ENCODE measurements around the gene MYO3A.
"Not testable (repeated sequence)": the region's sequence is repeated elsewhere in the genome, so short reads cannot be mapped to it uniquely, and the experiment has no call there.

MYO3A gene

GRCh38 chr10:25989951-25990350 lies 55.9 kb downstream of the MYO3A start:
- no peak for DNase-seq

GRCh38 chr10:25999295-25999981 lies 65.4 kb downstream of the MYO3A start:
- DNase-seq = no peak

GRCh38 chr10:26000971-26001370 lies 66.9 kb downstream of the MYO3A start:
- DNase-seq = no peak

- not testable (repeated sequence) for DNase-seq
Measured at GRCh38 chr10:26002466-26002865, 68.4 kb downstream of the MYO3A start.

GRCh38 chr10:26015092-26015491 lies 81.1 kb downstream of the MYO3A start:
- DNase-seq = no peak

GRCh38 chr10:26022831-26023230 lies 88.8 kb downstream of the MYO3A start:
- DNase-seq = no peak

GRCh38 chr10:26024303-26024702 lies 90.3 kb downstream of the MYO3A start:
- no peak for DNase-seq

GRCh38 chr10:26025523-26025922 lies 91.5 kb downstream of the MYO3A start:
- DNase-seq = peak; percentile 18

GRCh38 chr10:26029858-26030257 lies 95.8 kb downstream of the MYO3A start:
- no peak for DNase-seq

GRCh38 chr10:26031300-26031699 lies 97.3 kb downstream of the MYO3A start:
- no peak for DNase-seq

- DNase-seq = no peak
Measured at GRCh38 chr10:26043469-26043868, 109.4 kb downstream of the MYO3A start.

GRCh38 chr10:26044141-26044749 lies 110.2 kb downstream of the MYO3A start:
- DNase-seq = no peak

GRCh38 chr10:26046073-26046700 lies 112.2 kb downstream of the MYO3A start:
- DNase-seq = no peak

- DNase-seq = no peak
Measured at GRCh38 chr10:26048756-26049155, 114.7 kb downstream of the MYO3A start.

GRCh38 chr10:26052326-26052725 lies 118.3 kb downstream of the MYO3A start:
- DNase-seq = no peak

- DNase-seq = no peak
Measured at GRCh38 chr10:26057466-26057865, 123.4 kb downstream of the MYO3A start.

- DNase-seq = no peak
Measured at GRCh38 chr10:26064106-26064505, 130.1 kb downstream of the MYO3A start.

- DNase-seq = no peak
Measured at GRCh38 chr10:26067680-26068079, 133.7 kb downstream of the MYO3A start.

GRCh38 chr10:26080971-26081370 lies 146.9 kb downstream of the MYO3A start:
- not testable (repeated sequence) for DNase-seq

- no peak for DNase-seq
Measured at GRCh38 chr10:26081459-26081858, 147.4 kb downstream of the MYO3A start.

GRCh38 chr10:26085549-26085948 lies 151.5 kb downstream of the MYO3A start:
- DNase-seq = no peak

GRCh38 chr10:26087666-26088065 lies 153.6 kb downstream of the MYO3A start:
- DNase-seq = no peak

- no peak for DNase-seq
Measured at GRCh38 chr10:26090026-26090425, 156.0 kb downstream of the MYO3A start.

- no peak for DNase-seq
Measured at GRCh38 chr10:26090762-26091161, 156.7 kb downstream of the MYO3A start.
